GM12878 (cell line): ENCODE data around the gene HES2. TPM values are rescaled to one million over a fixed set of nuclear protein-coding genes. Genes with fewer than 3 reads are reported as not detected.

ENCODE experiments used
- BHLHE40 ChIP-seq, 2 experiments: fragments of 450-650 bp in 1 of 2; IDR thresholded peaks; 2 replicates each; pipeline ENCODE4 v1.6.1; 2011 to 2017; ENCODE audit warnings: low read depth in 2 of 2, borderline replicate concordance in 1 of 2, improper control_type of control experiment in 1 of 2, low read length in 1 of 2, mild to moderate bottlenecking in 1 of 2
- BRCA1 ChIP-seq: IDR thresholded peaks from 2 replicates; pipeline ENCODE4 v1.6.1; 2011; ENCODE audit warnings: low read depth, low read length, improper control_type of control experiment
- CEBPB ChIP-seq, 2 experiments: fragments of 150-350 bp in 1 of 2; IDR thresholded peaks; 2 replicates each; pipeline ENCODE4 v1.6.1; 2012 to 2014; ENCODE audit warnings: low read depth in 2 of 2, low read length in 2 of 2, borderline replicate concordance in 1 of 2, inconsistent platforms in 1 of 2
- EED ChIP-seq: sonication (generic); IDR thresholded peaks from 2 replicates; pipeline ENCODE4 v1.6.1; 2016; ENCODE audit warnings: antibody characterized with exemption, low read depth
- EGR1 ChIP-seq, 2 experiments: IDR thresholded peaks; 1 replicate in 1 of 2; 2 replicates in 1 of 2; pipeline ENCODE4 v1.6.1; 2011 to 2012; ENCODE audit warnings: low read depth in 2 of 2, low read length in 2 of 2, borderline replicate concordance in 1 of 2, mild to moderate bottlenecking in 1 of 2, moderate library complexity in 1 of 2
- GABPA ChIP-seq: IDR thresholded peaks from 2 replicates; pipeline ENCODE4 v1.6.1; 2014; ENCODE audit warnings: antibody characterized with exemption, low read depth, mild to moderate bottlenecking, inconsistent platforms
- IRF4 ChIP-seq: IDR thresholded peaks from 2 replicates; pipeline ENCODE4 v1.6.1; 2011; ENCODE audit warnings: low read depth, low read length
- KLF5 ChIP-seq: fragments of 450-650 bp; IDR thresholded peaks from 2 replicates; pipeline ENCODE4 v1.6.1; 2014; ENCODE audit warnings: mild to moderate bottlenecking; ENCODE audit not compliant: partially characterized antibody
- NFYB ChIP-seq: IDR thresholded peaks from 2 replicates; pipeline ENCODE4 v1.6.1; 2011; ENCODE audit warnings: low read depth, mild to moderate bottlenecking, low read length, improper control_type of control experiment, moderate library complexity; ENCODE audit not compliant: insufficient read depth
- POLR2A ChIP-seq: IDR thresholded peaks from 2 replicates; pipeline ENCODE4 v1.6.1; 2011; ENCODE audit warnings: low read depth, mild to moderate bottlenecking, low read length
- RB1 ChIP-seq: fragments of 450-650 bp; formaldehyde crosslinking; IDR thresholded peaks from 2 replicates; pipeline ENCODE4 v1.6.1; 2017; ENCODE audit warnings: mild to moderate bottlenecking, borderline replicate concordance
- RBBP5 ChIP-seq: fragments of 200-600 bp; sonication (generic); conservative IDR thresholded peaks from 2 replicates; pipeline ENCODE4 v1.6.1; 2016
- RCOR1 ChIP-seq: conservative IDR thresholded peaks from 2 replicates; pipeline ENCODE4 v1.6.1; 2012; ENCODE audit warnings: low read depth, low read length, improper control_type of control experiment
- RELA ChIP-seq: fragments of 450-650 bp; IDR thresholded peaks from 2 replicates; pipeline ENCODE4 v1.8.0; 2014; ENCODE audit warnings: borderline replicate concordance; ENCODE audit not compliant: partially characterized antibody
- SIN3A ChIP-seq: IDR thresholded peaks from 2 replicates; pipeline ENCODE4 v1.6.1; 2012; ENCODE audit warnings: low read depth, low read length, improper control_type of control experiment
- SIX5 ChIP-seq: IDR thresholded peaks from 2 replicates; pipeline ENCODE4 v1.6.1; 2011; ENCODE audit warnings: mild to moderate bottlenecking, low read depth, low read length, moderate library complexity; ENCODE audit not compliant: severe bottlenecking
- SMAD5 ChIP-seq: IDR thresholded peaks from 2 replicates; pipeline ENCODE4 v1.6.1; 2016; ENCODE audit warnings: antibody characterized with exemption, low read depth
- STAT1 ChIP-seq: fragments of 450-650 bp; conservative IDR thresholded peaks from 2 replicates; pipeline ENCODE4 v1.6.1; 2014; ENCODE audit warnings: antibody characterized with exemption, mild to moderate bottlenecking
- TAF1 ChIP-seq: IDR thresholded peaks from 2 replicates; pipeline ENCODE4 v1.6.1; 2011; ENCODE audit warnings: mild to moderate bottlenecking, low read depth, low read length, borderline replicate concordance
- TARDBP ChIP-seq: IDR thresholded peaks from 2 replicates; pipeline ENCODE4 v1.6.1; 2016; ENCODE audit warnings: borderline replicate concordance
- TBL1XR1 ChIP-seq: IDR thresholded peaks from 2 replicates; pipeline ENCODE4 v1.6.1; 2012; ENCODE audit warnings: low read depth, low read length, improper control_type of control experiment
- TCF7 ChIP-seq: IDR thresholded peaks from 2 replicates; pipeline ENCODE4 v1.6.1; 2014; ENCODE audit warnings: antibody characterized with exemption, borderline replicate concordance
- YY1 ChIP-seq: IDR thresholded peaks from 2 replicates; pipeline ENCODE4 v1.6.1; 2011; ENCODE audit warnings: low read depth, mild to moderate bottlenecking, low read length
- ZNF217 ChIP-seq: fragments of 450-650 bp; IDR thresholded peaks from 2 replicates; pipeline ENCODE4 v1.6.1; 2017; ENCODE audit warnings: antibody characterized with exemption, mild to moderate bottlenecking
- ZNF24 ChIP-seq: fragments of 450-650 bp; IDR thresholded peaks from 2 replicates; pipeline ENCODE4 v1.6.1; 2017; ENCODE audit warnings: antibody characterized with exemption, mild to moderate bottlenecking
- ZSCAN29 ChIP-seq: fragments of 450-650 bp; IDR thresholded peaks from 2 replicates; pipeline ENCODE4 v1.6.1; 2017; ENCODE audit warnings: mild to moderate bottlenecking, moderate library complexity
- polyA plus RNA-seq, 11 experiments: library from polyadenylated mRNA; depleted of rRNA in 4 of 11; unstranded in 6 of 11; stranded (reverse) in 5 of 11; fragments of >200 nt; fragmentation: Nextera tagmentation in 4 of 11; fragmentation: Illumina TruSeq in 1 of 11; extraction: Ambion mirVana in 4 of 11; extraction: Trizol in 1 of 11; gene quantifications; 1 replicate in 1 of 11; 2 replicates in 10 of 11; pipeline versions ENCODE4 v1.2.1 to v1.2.3, GENCODE V29; 2011 to 2016; ENCODE audit warnings: inconsistent platforms in 2 of 11, missing spikeins in 2 of 11, low read depth in 1 of 11
- total RNA-seq, 4 experiments: library from RNA; depleted of rRNA in 3 of 4; stranded (reverse); fragments of >200 nt in 3 of 4; fragmentation: Illumina TruSeq in 1 of 4; extraction: Trizol in 1 of 4; gene quantifications; 2 replicates each; pipeline versions ENCODE4 v1.2.1 to v1.2.3, GENCODE V29; 2013 to 2021
- TF ChIP-seq, protein P1 (sequence below): fragments of 450-650 bp; IDR thresholded peaks from 2 replicates; pipeline ENCODE4 v1.6.1; 2018; ENCODE audit warnings: mild to moderate bottlenecking, low read depth, moderate library complexity; ENCODE audit not compliant: partially characterized antibody
- TF ChIP-seq, protein P2 (sequence below), 3 experiments: IDR thresholded peaks in 2 of 3; conservative IDR thresholded peaks in 1 of 3; 2 replicates each; pipeline ENCODE4 v1.5.1; 2011; ENCODE audit warnings: low read depth in 3 of 3, low read length in 3 of 3, mild to moderate bottlenecking in 3 of 3, control low read depth in 2 of 3, moderate library complexity in 2 of 3, inconsistent platforms in 1 of 3, mixed read lengths in 1 of 3; ENCODE audit not compliant: control insufficient read depth in 2 of 3, insufficient read depth in 1 of 3; ENCODE audit errors: extremely low read depth in 1 of 3

The HES2 gene
- total and polyA plus RNA-seq, 10 of the 15 experiments (the other 5 are each of a cell fraction or from before 2014, with no cell fraction given) = 0.13 to 2.0 (median 0.26) TPM

DNA sequence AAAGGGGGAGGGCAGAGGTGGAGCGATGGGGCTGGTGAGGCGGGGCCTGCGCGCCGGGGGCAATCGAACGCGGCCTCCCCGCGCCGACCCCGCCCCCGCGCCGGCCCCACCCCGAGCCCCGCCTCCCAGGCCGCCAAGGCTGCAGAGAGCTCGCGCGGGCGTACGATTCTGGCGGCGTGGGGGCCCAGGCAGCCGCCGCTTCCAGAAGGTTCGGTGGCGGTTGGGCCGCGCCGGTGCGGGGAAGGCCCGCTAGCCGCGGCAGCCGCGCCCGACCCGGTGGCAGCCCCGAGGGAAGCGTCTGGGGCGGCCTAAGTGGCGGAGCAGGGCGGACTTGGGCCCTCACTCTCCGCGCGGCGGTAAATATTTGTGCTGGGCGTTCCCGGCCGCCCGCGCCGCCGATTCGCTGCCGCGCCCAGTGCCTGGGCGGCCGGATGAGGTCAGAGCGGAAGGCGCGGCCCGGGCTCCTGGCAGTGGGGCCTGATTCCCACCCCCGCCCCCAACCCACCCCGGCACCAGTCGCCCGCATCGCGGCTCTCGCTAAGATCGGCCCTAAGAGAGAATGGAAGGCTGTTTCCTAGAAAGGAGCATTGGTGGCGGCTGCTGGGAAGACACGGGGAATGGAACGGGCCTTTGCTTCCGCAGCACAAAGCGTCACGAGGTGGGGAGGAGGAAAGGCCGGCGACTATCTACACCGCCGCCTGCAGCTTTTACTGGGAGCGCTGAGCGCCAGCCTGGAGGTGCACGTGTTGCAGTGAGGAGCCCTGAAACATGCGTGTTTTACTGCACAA is 26.1 kb downstream of the HES2 start, which contains the start of gene ACOT7 (continued):
- TF ChIP-seq TBL1XR1 = no peak
- 0 out of 2 replicates have a peak, but pooled peaks have one; percentile 53 for TF ChIP-seq STAT1
- TF ChIP-seq ZNF217 = 0 out of 2 replicates have a peak, but pooled peaks have one; percentile 43
- no peak for TF ChIP-seq TCF7
- no peak for TF ChIP-seq BRCA1
- TF ChIP-seq ZNF24 = peak; percentile 56; the same call in 1 of the 2 replicates
- TF ChIP-seq, protein P1, sequence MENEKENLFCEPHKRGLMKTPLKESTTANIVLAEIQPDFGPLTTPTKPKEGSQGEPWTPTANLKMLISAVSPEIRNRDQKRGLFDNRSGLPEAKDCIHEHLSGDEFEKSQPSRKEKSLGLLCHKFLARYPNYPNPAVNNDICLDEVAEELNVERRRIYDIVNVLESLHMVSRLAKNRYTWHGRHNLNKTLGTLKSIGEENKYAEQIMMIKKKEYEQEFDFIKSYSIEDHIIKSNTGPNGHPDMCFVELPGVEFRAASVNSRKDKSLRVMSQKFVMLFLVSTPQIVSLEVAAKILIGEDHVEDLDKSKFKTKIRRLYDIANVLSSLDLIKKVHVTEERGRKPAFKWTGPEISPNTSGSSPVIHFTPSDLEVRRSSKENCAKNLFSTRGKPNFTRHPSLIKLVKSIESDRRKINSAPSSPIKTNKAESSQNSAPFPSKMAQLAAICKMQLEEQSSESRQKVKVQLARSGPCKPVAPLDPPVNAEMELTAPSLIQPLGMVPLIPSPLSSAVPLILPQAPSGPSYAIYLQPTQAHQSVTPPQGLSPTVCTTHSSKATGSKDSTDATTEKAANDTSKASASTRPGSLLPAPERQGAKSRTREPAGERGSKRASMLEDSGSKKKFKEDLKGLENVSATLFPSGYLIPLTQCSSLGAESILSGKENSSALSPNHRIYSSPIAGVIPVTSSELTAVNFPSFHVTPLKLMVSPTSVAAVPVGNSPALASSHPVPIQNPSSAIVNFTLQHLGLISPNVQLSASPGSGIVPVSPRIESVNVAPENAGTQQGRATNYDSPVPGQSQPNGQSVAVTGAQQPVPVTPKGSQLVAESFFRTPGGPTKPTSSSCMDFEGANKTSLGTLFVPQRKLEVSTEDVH = no peak
- TF ChIP-seq TARDBP = 0 out of 2 replicates have a peak, but pooled peaks have one; percentile 42
- peak; percentile 63; the same call in 1 of the 2 replicates for TF ChIP-seq ZSCAN29
- TF ChIP-seq GABPA = no peak
- TF ChIP-seq SMAD5 = 0 out of 2 replicates have a peak, but pooled peaks have one; percentile 51
- TF ChIP-seq YY1 = peak; percentile 22; the same call in 1 of the 2 replicates
- TF ChIP-seq RELA = peak; percentile 17
- peak; percentile 55; the same call in 1 of the 2 replicates for TF ChIP-seq NFYB
- TF ChIP-seq SIX5 = no peak
- peak; percentile 34; the same call in 1 of the 2 replicates for TF ChIP-seq EED
- peak; percentile 72; the same call in 1 of the 2 replicates for TF ChIP-seq RB1
- no peak for TF ChIP-seq IRF4
- peak; percentile 80 for TF ChIP-seq POLR2A
- TF ChIP-seq EGR1 (IDR thresholded peaks at IDR 0.05; ENCODE audit: borderline replicate concordance in 1 of 2, low read depth in 2 of 2, low read length in 2 of 2) = peak in 1 of 2 experiments; percentile 65; a peak in 2 of 3 replicates
- peak; percentile 60 to 83; a peak in 3 of 4 replicates for TF ChIP-seq BHLHE40 (IDR thresholded peaks at IDR 0.05; ENCODE audit: borderline replicate concordance in 1 of 2, low read depth in 2 of 2, low read length in 1 of 2)
- no peak for TF ChIP-seq KLF5
- no peak for TF ChIP-seq RBBP5
- TF ChIP-seq, protein P2, sequence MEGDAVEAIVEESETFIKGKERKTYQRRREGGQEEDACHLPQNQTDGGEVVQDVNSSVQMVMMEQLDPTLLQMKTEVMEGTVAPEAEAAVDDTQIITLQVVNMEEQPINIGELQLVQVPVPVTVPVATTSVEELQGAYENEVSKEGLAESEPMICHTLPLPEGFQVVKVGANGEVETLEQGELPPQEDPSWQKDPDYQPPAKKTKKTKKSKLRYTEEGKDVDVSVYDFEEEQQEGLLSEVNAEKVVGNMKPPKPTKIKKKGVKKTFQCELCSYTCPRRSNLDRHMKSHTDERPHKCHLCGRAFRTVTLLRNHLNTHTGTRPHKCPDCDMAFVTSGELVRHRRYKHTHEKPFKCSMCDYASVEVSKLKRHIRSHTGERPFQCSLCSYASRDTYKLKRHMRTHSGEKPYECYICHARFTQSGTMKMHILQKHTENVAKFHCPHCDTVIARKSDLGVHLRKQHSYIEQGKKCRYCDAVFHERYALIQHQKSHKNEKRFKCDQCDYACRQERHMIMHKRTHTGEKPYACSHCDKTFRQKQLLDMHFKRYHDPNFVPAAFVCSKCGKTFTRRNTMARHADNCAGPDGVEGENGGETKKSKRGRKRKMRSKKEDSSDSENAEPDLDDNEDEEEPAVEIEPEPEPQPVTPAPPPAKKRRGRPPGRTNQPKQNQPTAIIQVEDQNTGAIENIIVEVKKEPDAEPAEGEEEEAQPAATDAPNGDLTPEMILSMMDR (IDR thresholded peaks at IDR 0.05 in 2 of 3, conservative IDR thresholded peaks at IDR 0.05 in 1 of 3; ENCODE audit: control insufficient read depth in 2 of 3, extremely low read depth in 1 of 3, insufficient read depth in 1 of 3, low read depth in 3 of 3, low read length in 3 of 3) = peak in 1 of 3 experiments; percentile 31; a peak in 1 of 6 replicates
- peak; percentile 14; the same call in 1 of the 2 replicates for TF ChIP-seq TAF1
- TF ChIP-seq SIN3A = peak; percentile 60; the same call in 1 of the 2 replicates
- no peak for TF ChIP-seq CEBPB (IDR thresholded peaks at IDR 0.05; ENCODE audit: borderline replicate concordance in 1 of 2, low read depth in 2 of 2, low read length in 2 of 2)
- TF ChIP-seq RCOR1 = no peak
